Activated CD4-positive, alpha-beta T cell treated with anti-CD3 and anti-CD28 coated beads, Interleukin-2, amount 10 ng/mL, durations not matched to agents 24 days and 14 days (primary cell): Measurements from ENCODE around the gene ANKRD13B. TPM values are rescaled to one million over a fixed set of nuclear protein-coding genes. Genes with fewer than 3 reads are reported as not detected.

Experiments used
- DNase-seq: peaks from one replicate; pipeline ENCODE4 v3.0.0; 2022
- H3K27ac Mint-ChIP-seq: one replicate; pipeline ENCODE4 v1.8.0; 2022; ENCODE audit warnings: mild to moderate bottlenecking, mixed read lengths
- H3K27me3 Mint-ChIP-seq: one replicate; pipeline ENCODE4 v1.8.0; 2022; ENCODE audit warnings: mixed read lengths
- H3K36me3 Mint-ChIP-seq: one replicate; pipeline ENCODE4 v1.8.0; 2022; ENCODE audit warnings: low read depth, mild to moderate bottlenecking, mixed read lengths
- H3K4me1 Mint-ChIP-seq: one replicate; pipeline ENCODE4 v1.8.0; 2021; ENCODE audit warnings: mixed read lengths
- H3K4me3 Mint-ChIP-seq: one replicate; pipeline ENCODE4 v1.8.0; 2022; ENCODE audit warnings: mild to moderate bottlenecking, moderate library complexity, mixed read lengths
- H3K9me3 Mint-ChIP-seq: one replicate; pipeline ENCODE4 v1.8.0; 2021; ENCODE audit warnings: mixed read lengths
- intact Hi-C: fragments of 100-400 bp; cut with micrococcal nuclease; formaldehyde crosslinking; loops from one replicate; pipeline ENCODE4 v1.15.1; 2023
- total RNA-seq: library from RNA; stranded (reverse); gene quantifications from 2 replicates; pipeline ENCODE4 v1.2.3, GENCODE V29; 2022

ANKRD13B gene
- total RNA-seq, 1 donor from 2014 or later, result 49.8 TPM

- no peaks in the 10 kb centered on the region for H3K36me3 Mint-ChIP-seq
- peak overlapping the region; percentile 93 for H3K27ac Mint-ChIP-seq
- no peaks in the 10 kb centered on the region for H3K9me3 Mint-ChIP-seq
- H3K27me3 Mint-ChIP-seq, result peaks cover 6% of the 10 kb centered on the region
- H3K4me3 Mint-ChIP-seq, result peak overlapping the region; percentile 83
- intact Hi-C loops, result loop anchor here (2.0 to 5.0 kb wide), 2 partner anchors 144 to 315 kb away; partner anchors contain the start of gene SSH2
- peak; percentile 97 for DNase-seq
- peaks cover 38% of the 10 kb centered on the region for H3K4me1 Mint-ChIP-seq
Measured at GRCh38 chr17:29617125-29617480, 24.2 kb downstream of the ANKRD13B start.

GRCh38 chr17:29617481-29618271 lies 24.7 kb downstream of the ANKRD13B start:
- Mint-ChIP-seq H3K36me3 (no peaks in the 10 kb centered on the region), H3K4me1 (peaks cover 40% of the 10 kb centered on the region), H3K9me3 (no peaks in the 10 kb centered on the region), H3K27me3 (peaks cover 6% of the 10 kb centered on the region), H3K4me3 (peak overlapping the region; percentile 83), H3K27ac (peak overlapping the region; percentile 93)
- peak; percentile 97 for DNase-seq
- intact Hi-C loops, result loop anchor here (2.0 to 5.0 kb wide), 2 partner anchors 143 to 315 kb away; partner anchors contain the start of gene SSH2

GRCh38 chr17:29618272-29619065 lies 25.5 kb downstream of the ANKRD13B start:
- no peaks in the 10 kb centered on the region for H3K9me3 Mint-ChIP-seq
- peaks cover 6% of the 10 kb centered on the region for H3K27me3 Mint-ChIP-seq
- peak; percentile 59 for DNase-seq
- intact Hi-C loops, result loop anchor here (5.0 kb wide), 1 partner anchor 314 kb away; the partner anchor contains the start of gene SSH2
- H3K4me1 Mint-ChIP-seq, result peaks cover 45% of the 10 kb centered on the region
- no peaks in the 10 kb centered on the region for H3K36me3 Mint-ChIP-seq
- peak overlapping the region; percentile 83 for H3K4me3 Mint-ChIP-seq
- peak overlapping the region; percentile 58 for H3K27ac Mint-ChIP-seq

- DNase-seq, result no peak
- H3K9me3 Mint-ChIP-seq, result no peaks in the 10 kb centered on the region
- peaks cover 48% of the 10 kb centered on the region for H3K4me1 Mint-ChIP-seq
- peaks cover 6% of the 10 kb centered on the region for H3K27me3 Mint-ChIP-seq
- H3K27ac Mint-ChIP-seq, result no peak overlapping the region
- H3K4me3 Mint-ChIP-seq, result no peak overlapping the region
- H3K36me3 Mint-ChIP-seq, result no peaks in the 10 kb centered on the region
- intact Hi-C loops, result loop anchor here (5.0 kb wide), 1 partner anchor 313 kb away; the partner anchor contains the start of gene SSH2
Measured at GRCh38 chr17:29619251-29619650, 26.3 kb downstream of the ANKRD13B start.

- Mint-ChIP-seq H3K9me3 (no peaks in the 10 kb centered on the region), H3K4me3 (no peak overlapping the region), H3K27ac (no peak overlapping the region), H3K36me3 (no peaks in the 10 kb centered on the region), H3K27me3 (peaks cover 6% of the 10 kb centered on the region), H3K4me1 (peaks cover 48% of the 10 kb centered on the region)
- intact Hi-C loops, result no loop called here
- no peak for DNase-seq
Measured at GRCh38 chr17:29620271-29620670, 27.3 kb downstream of the ANKRD13B start.

- Mint-ChIP-seq H3K36me3 (no peaks in the 10 kb centered on the region), H3K27me3 (peaks cover 5% of the 10 kb centered on the region), H3K9me3 (no peaks in the 10 kb centered on the region), H3K4me3 (peak overlapping the region; percentile 82), H3K27ac (no peak overlapping the region), H3K4me1 (peaks cover 50% of the 10 kb centered on the region)
- intact Hi-C loops, result no loop called here
- DNase-seq, result no peak
Measured at GRCh38 chr17:29620779-29621500, 28.0 kb downstream of the ANKRD13B start.

GRCh38 chr17:29621751-29622194 lies 28.8 kb downstream of the ANKRD13B start:
- Mint-ChIP-seq H3K4me3 (peak overlapping the region; percentile 82), H3K27ac (no peak overlapping the region), H3K4me1 (peaks cover 45% of the 10 kb centered on the region), H3K9me3 (no peaks in the 10 kb centered on the region), H3K27me3 (peaks cover 4% of the 10 kb centered on the region), H3K36me3 (peaks cover 3% of the 10 kb centered on the region)
- no peak for DNase-seq
- intact Hi-C loops, result no loop called here

GRCh38 chr17:29622337-29623282 lies 29.7 kb downstream of the ANKRD13B start, which contains the start of gene CORO6:
CORO6 (minus strand) TSS chr17:29622912; CDS start chr17:29621421, 1,491 bp downstream.
- Mint-ChIP-seq H3K27me3 (no peaks in the 10 kb centered on the region), H3K9me3 (no peaks in the 10 kb centered on the region), H3K27ac (peak within 1 kb of the TSS; percentile 86), H3K36me3 (peaks cover 4% of the 10 kb centered on the region), H3K4me3 (peak within 1 kb of the TSS; percentile 82), H3K4me1 (peaks cover 41% of the 10 kb centered on the region)
- intact Hi-C loops, result no loop called here
- DNase-seq, result peak; percentile 90

- Mint-ChIP-seq H3K4me3 (peak overlapping the region; percentile 82), H3K27ac (peak overlapping the region; percentile 86), H3K36me3 (peaks cover 6% of the 10 kb centered on the region), H3K4me1 (peaks cover 42% of the 10 kb centered on the region), H3K9me3 (no peaks in the 10 kb centered on the region), H3K27me3 (no peaks in the 10 kb centered on the region)
- intact Hi-C loops, result no loop called here
- DNase-seq, result no peak
Measured at GRCh38 chr17:29623283-29623647, 30.3 kb downstream of the ANKRD13B start.

- DNase-seq, result no peak
Measured at GRCh38 chr17:29624586-29624985, 31.7 kb downstream of the ANKRD13B start.

GRCh38 chr17:29625037-29625750 lies 32.3 kb downstream of the ANKRD13B start:
- peak overlapping the region; percentile 85 for H3K27ac Mint-ChIP-seq
- H3K4me1 Mint-ChIP-seq, result peaks cover 57% of the 10 kb centered on the region
- no peaks in the 10 kb centered on the region for H3K9me3 Mint-ChIP-seq
- H3K4me3 Mint-ChIP-seq, result no peak overlapping the region
- intact Hi-C loops, result loop anchor here (2.0 kb wide), 1 partner anchor 82 kb away; no protein-coding TSS in a partner anchor
- DNase-seq, result no peak
- peaks cover 16% of the 10 kb centered on the region for H3K36me3 Mint-ChIP-seq
- no peaks in the 10 kb centered on the region for H3K27me3 Mint-ChIP-seq

More at GRCh38 chr17:29624586-29624985, 31.7 kb downstream of the ANKRD13B start:
- Mint-ChIP-seq H3K4me1 (peaks cover 53% of the 10 kb centered on the region), H3K9me3 (no peaks in the 10 kb centered on the region), H3K36me3 (peaks cover 16% of the 10 kb centered on the region), H3K27ac (peak overlapping the region; percentile 85), H3K27me3 (no peaks in the 10 kb centered on the region), H3K4me3 (no peak overlapping the region)
- intact Hi-C loops, result loop anchor here (1.0 to 2.0 kb wide), 3 partner anchors 9 to 82 kb away; no protein-coding TSS in a partner anchor

- intact Hi-C loops, result no loop called here
- Mint-ChIP-seq H3K4me3 (no peak overlapping the region), H3K4me1 (peaks cover 53% of the 10 kb centered on the region), H3K27ac (peak overlapping the region; percentile 67), H3K27me3 (no peaks in the 10 kb centered on the region), H3K9me3 (no peaks in the 10 kb centered on the region), H3K36me3 (peaks cover 33% of the 10 kb centered on the region)
- DNase-seq, result no peak
Measured at GRCh38 chr17:29627951-29628350, 35.0 kb downstream of the ANKRD13B start.
